Small intestine (tissue), 7 donors: ENCODE measurements around the gene FSIP1. TPM values are rescaled to one million over a fixed set of nuclear protein-coding genes. Genes with fewer than 3 reads are reported as not detected.

Experiments used
- DNase-seq, 2 donors: peaks; one replicate each; pipeline versions ENCODE4 v3.0.0 to v3.0.0-alpha.2; 2013
- FAIRE-seq: peaks from 2 replicates; lab custom pipeline; 2012; peaks lifted over from hg19 to GRCh38; lab: Jason Lieb, UNC
- H3K27ac ChIP-seq, 3 donors: one replicate each; pipeline ENCODE4 v1.5.1; 2013; ENCODE audit warnings: low read length in 2 of 3, mild to moderate bottlenecking in 2 of 3, control low read depth in 1 of 3, inconsistent platforms in 1 of 3, low read depth in 1 of 3, moderate library complexity in 1 of 3
- H3K27me3 ChIP-seq, 3 donors: one replicate each; pipeline ENCODE4 v1.6.1; 2013; ENCODE audit warnings: low read length in 3 of 3, inconsistent platforms in 1 of 3; ENCODE audit not compliant: control insufficient read depth in 3 of 3, insufficient read depth in 3 of 3
- H3K36me3 ChIP-seq, 3 donors: one replicate each; pipeline ENCODE4 v1.6.1; 2013; ENCODE audit warnings: low read length in 3 of 3, inconsistent platforms in 1 of 3, low read depth in 1 of 3, mild to moderate bottlenecking in 1 of 3, moderate library complexity in 1 of 3; ENCODE audit not compliant: control insufficient read depth in 3 of 3, insufficient read depth in 2 of 3
- H3K4me1 ChIP-seq, 3 donors: one replicate each; pipeline ENCODE4 v1.6.1; 2013; ENCODE audit warnings: low read length in 2 of 3, inconsistent platforms in 1 of 3, low read depth in 1 of 3, mild to moderate bottlenecking in 1 of 3, moderate library complexity in 1 of 3; ENCODE audit not compliant: control insufficient read depth in 3 of 3, insufficient read depth in 2 of 3
- H3K4me3 ChIP-seq, 3 donors: one replicate each; pipeline ENCODE4 v1.5.1; 2013; ENCODE audit warnings: low read length in 3 of 3, control low read depth in 1 of 3, inconsistent platforms in 1 of 3, low read depth in 1 of 3, mild to moderate bottlenecking in 1 of 3, moderate library complexity in 1 of 3
- H3K9me3 ChIP-seq, 2 donors: one replicate each; pipeline ENCODE4 v1.6.1; 2013; ENCODE audit warnings: low read depth in 1 of 2, low read length in 1 of 2; ENCODE audit not compliant: control insufficient read depth in 2 of 2, insufficient read depth in 1 of 2
- WGBS, 3 donors: extraction: QIAGEN DNeasy Blood & Tissue Kit; methylation state at CpG; one replicate each; pipeline ENCODE4 v1.1.7; 2013; 5-methylcytosine and 5-hydroxymethylcytosine counted together
- polyA plus RNA-seq, 4 donors: library from polyadenylated mRNA; stranded (reverse) in 3 of 4; unstranded in 1 of 4; fragments of 200-250 nt in 3 of 4; fragments of 120-200 nt in 1 of 4; gene quantifications; one replicate each; pipeline versions ENCODE4 v1.2.1 to v1.2.3, GENCODE V29; 2013
- donor health status: healthy with polysubstance abuse.
- donor health status: control.
- donor health status: control.
- donor health status: Bipolar disorder and iron deficiency.
- donor health status: healthy.

The FSIP1 gene
- polyA plus RNA-seq, 4 donors, result 0.12 to 0.72 TPM; not detected in 2

DNA sequence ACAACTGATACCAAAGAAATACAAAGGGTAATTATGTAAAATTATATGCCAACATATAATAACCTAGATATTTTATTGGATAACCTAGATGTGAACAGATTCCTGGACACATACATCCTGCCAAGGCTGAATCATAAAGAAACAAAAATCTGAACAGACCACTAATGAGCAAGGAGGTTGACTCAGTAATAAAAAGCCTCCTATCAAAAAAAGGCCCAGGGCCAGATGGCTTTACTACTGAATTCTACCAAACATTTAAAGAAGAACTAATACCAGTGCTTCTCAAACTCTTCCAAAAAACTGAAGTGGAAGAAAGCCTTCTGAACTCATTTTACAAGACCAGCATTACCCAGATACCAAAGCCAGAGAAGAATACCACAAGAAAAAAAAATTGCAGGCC is 169.4 kb downstream of the FSIP1 start:
- DNase-seq (no peak), FAIRE-seq (no peak)
- Histone ChIP-seq H3K9me3 (peaks cover 0 to 17% of the 10 kb centered on the region in 2 donors), H3K4me1 (no peaks in the 10 kb centered on the region), H3K27me3 (no peaks in the 10 kb centered on the region), H3K36me3 (no peaks in the 10 kb centered on the region), H3K4me3 (no peak overlapping the region), H3K27ac (no peak overlapping the region)

DNA sequence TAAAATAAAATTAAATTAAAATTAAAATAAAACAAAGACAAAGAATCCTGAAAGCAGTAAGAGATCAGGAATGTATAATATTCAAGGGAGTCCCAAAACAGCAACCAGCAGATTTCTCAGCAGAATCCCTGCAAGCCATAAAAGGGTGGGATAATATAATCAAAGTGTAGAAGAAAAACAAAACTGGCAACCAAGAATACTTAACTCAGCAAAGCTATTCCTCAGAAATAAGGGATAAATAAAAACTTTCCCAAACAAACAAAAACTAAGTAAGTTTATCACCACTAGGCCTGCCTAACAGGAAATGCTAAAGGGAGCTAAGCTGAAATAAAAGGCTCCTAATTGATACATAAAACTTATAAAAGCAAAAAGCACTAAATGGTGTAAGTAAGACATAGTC is 172.0 kb downstream of the FSIP1 start:
- no peak overlapping the region for H3K4me3 ChIP-seq
- H3K27ac ChIP-seq, result no peak overlapping the region
- DNase-seq (no peak), FAIRE-seq (no peak)
- H3K27me3 ChIP-seq, result no peaks in the 10 kb centered on the region
- H3K4me1 ChIP-seq, result no peaks in the 10 kb centered on the region
- H3K9me3 ChIP-seq, result peaks cover 0 to 17% of the 10 kb centered on the region in 2 donors
- no peaks in the 10 kb centered on the region for H3K36me3 ChIP-seq

DNA sequence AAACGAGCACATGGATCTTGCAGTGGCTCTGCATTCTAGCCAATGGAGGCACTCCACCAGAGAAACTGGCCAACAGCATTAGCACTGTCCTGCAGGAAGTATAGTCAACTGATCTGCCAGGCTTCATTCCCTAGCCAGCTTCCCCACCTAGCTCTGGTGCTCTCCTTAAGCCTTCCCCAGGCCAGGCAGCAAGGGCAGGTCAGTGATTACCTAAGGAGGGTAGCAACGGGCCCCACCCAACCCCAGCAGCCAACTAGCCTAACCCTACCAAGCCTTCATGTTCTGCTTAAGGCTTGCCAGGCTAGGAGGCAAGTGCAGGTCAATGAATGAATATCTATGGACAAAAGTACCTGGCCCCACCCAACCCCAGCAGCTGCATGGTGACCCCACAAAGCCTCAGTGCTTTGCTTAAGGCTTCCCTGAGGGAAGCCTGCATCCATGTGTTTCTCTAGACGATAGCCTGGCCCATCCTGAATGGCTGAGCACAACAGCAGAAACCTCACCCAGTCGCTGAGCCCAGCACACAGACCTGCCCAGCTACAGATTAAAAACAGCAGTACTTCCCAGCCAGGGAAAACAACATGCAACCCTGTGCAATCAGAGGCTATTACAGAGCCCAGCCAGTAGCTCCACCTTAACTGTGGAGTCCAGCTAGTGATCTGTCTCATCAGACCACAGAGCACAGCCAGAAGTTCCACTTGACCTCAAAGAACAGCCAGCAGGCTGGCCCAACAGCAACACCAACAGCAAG is 173.3 kb downstream of the FSIP1 start:
- 64 to 81% (median 65%) methylated on average over 4 of the region's 4 CpGs for WGBS, 3 donors
- Histone ChIP-seq H3K9me3 (peaks cover 0 to 17% of the 10 kb centered on the region in 2 donors), H3K36me3 (no peaks in the 10 kb centered on the region), H3K4me3 (no peak overlapping the region), H3K4me1 (no peaks in the 10 kb centered on the region), H3K27me3 (no peaks in the 10 kb centered on the region), H3K27ac (no peak overlapping the region)
- DNase-seq (no peak), FAIRE-seq (no peak)

DNA sequence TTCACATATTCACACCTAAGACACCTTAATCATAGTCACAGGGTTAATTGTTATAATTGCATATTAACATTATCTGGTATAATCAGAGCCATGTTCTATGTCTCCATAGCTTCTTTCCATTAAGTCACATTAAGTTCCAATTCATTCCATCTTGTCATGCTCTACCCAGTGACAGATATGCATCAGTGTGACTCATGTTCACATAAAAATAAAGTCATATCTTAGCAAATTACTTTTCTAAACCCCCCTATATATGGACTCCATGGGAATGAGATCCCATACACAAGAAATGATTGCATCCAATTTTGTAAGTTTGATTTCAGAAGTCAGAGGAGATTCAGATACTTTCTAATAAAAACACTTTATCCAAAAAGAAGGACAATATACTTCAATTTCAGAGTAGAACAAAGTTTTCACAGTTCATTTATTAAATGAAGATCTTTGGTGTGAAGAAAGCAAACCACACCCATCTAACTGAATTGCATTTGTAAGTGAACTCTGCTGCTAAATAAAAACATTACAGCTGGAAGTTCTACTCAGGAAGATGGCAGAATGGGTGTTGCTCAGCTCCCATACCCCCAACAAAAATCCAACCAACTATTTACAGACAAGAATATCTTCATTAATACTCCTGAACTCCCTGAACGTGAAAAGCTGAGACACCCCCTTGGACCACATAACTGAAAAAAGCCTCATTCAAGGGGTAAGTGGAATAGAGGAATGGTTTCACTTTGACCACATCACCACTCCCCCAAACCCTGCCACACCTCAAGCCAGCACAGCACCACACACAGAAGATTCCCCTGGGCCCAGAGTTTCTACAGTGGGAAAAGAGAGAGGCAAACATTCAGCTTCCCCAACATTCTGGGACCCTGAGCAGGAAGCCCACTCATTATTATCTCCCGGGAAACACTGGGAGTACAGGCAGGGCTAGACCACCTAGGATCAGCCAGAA is 174.2 kb downstream of the FSIP1 start:
- DNase-seq (no peak), FAIRE-seq (no peak)
- Histone ChIP-seq H3K9me3 (peaks cover 0 to 17% of the 10 kb centered on the region in 2 donors), H3K27me3 (no peaks in the 10 kb centered on the region), H3K4me1 (no peaks in the 10 kb centered on the region), H3K27ac (no peak overlapping the region), H3K36me3 (no peaks in the 10 kb centered on the region), H3K4me3 (no peak overlapping the region)
- 74 to 91% (median 81%) methylated on average over 2 of the region's 2 CpGs for WGBS, 3 donors

DNA sequence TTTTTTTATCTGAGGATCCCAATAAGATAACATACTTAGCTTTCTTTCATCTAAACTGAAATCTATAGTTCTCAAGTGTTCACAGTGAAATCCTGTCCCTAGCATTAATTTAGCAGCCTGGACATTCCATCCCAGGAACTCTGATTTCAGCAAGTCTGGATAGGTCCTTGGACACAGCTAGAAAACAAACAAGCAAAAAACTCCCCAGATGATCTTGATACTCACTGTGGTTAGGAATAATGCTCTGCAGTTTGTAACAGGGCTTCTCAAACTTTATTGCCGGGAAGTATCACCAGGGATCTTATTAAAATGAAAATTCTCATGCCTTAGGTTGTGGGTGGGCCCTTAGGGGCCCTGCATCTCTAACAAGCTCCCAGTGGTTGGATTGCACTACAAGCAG is 177.5 kb downstream of the FSIP1 start:
- WGBS, 3 donors, result 88 to 93% (median 92%) methylated on average over 1 of the region's 1 CpG
- DNase-seq (no peak), FAIRE-seq (no peak)
- peaks cover 0 to 10% of the 10 kb centered on the region in 2 donors for H3K9me3 ChIP-seq
- no peaks in the 10 kb centered on the region for H3K4me1 ChIP-seq
- H3K4me3 ChIP-seq, result no peak overlapping the region
- no peaks in the 10 kb centered on the region for H3K27me3 ChIP-seq
- H3K27ac ChIP-seq, result no peak overlapping the region
- no peaks in the 10 kb centered on the region for H3K36me3 ChIP-seq

DNA sequence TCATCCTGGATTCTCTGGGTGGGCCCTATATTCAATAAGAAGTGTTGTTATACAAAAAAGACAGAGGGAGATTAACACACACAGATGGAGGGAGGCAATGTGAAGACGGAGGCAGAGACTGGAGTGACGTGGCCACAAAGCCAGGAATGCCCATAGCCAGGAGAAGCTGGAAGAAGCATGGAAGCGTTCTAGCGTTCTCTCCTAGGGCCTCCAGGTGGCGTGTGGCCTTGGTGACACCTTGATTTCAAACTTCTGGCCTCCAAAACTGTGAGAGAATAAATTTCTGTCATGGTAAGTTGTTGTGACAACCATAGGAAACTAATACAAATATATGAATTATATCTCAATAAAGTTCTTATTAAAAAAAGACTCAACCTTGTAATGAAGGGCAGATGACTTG is 180.5 kb downstream of the FSIP1 start:
- DNase-seq, result no peak
- WGBS, 3 donors, result 81 to 87% (median 86%) methylated on average over 5 of the region's 5 CpGs
- Histone ChIP-seq H3K9me3 (no peaks in the 10 kb centered on the region), H3K27ac (no peak overlapping the region), H3K4me3 (no peak overlapping the region), H3K27me3 (no peaks in the 10 kb centered on the region), H3K4me1 (no peaks in the 10 kb centered on the region), H3K36me3 (no peaks in the 10 kb centered on the region)
- no peak for FAIRE-seq

DNA sequence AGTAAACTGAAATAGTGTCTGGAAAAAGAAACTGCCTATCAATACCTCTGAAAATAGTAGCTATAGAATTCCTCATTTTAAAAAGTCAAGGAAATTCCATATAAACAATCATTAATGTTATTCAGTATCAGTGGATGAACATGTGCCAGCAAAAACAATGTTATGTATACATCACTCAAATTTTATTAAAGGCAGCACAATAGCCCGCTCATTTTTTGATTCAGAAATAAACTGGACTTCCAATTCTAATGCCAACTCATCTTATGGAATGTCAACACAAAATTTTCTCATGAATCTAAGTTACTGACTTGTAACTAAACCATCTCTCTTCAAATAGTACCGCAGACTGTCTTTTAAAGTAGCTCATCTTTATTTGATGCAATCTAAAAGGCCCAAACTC is 182.8 kb downstream of the FSIP1 start:
- no peaks in the 10 kb centered on the region for H3K27me3 ChIP-seq
- H3K4me3 ChIP-seq, result no peak overlapping the region
- FAIRE-seq (no peak), DNase-seq (no peak)
- H3K27ac ChIP-seq, result no peak overlapping the region
- WGBS, 3 donors, result 81 to 92% (median 89%) methylated on average over 2 of the region's 2 CpGs
- H3K4me1 ChIP-seq, result no peaks in the 10 kb centered on the region
- peaks cover 0 to 4% (median 3%) of the 10 kb centered on the region in 3 donors for H3K36me3 ChIP-seq
- H3K9me3 ChIP-seq, result no peaks in the 10 kb centered on the region

DNA sequence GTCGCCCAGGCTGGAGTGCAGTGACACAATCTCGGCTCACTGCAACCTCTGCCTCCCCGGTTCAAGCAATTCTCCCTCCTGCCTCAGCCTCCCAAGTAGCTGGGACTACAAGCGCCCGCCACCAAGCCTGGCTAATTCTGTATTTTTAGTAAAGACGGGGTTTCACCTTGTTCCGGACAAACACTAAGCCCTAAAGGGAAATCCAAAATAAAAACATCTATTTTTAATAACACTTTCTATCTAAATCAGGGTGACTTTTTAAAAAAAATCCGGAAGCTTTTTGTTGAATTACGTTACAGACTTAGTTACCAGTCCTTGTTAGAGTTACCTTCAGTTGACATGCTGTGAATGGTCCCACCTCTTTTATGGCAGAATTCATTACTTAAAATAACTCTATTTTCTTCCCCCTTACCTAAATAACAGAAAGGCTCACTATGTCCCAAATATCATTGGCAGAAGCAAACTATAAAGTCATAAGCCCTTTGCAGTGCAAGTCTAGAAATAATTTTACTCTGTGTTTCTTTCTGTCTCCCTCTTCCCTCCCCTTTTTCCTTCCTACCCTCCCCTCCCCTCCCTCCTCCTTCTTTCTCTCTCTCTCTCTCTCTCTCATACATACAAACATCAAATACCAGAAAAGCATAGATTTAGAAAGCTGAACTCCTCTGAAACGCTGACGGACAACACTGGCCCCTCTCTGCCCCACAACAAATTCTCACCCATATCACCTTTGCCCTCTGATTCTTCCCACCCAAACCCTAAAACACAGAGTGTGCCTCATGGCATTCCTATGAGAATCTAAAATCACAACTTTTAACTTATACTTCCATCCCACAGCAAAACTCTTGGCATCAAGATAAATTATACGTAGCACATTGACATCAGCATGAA is 183.4 kb downstream of the FSIP1 start:
- WGBS, 3 donors, result 74 to 91% (median 80%) methylated on average over 12 of the region's 12 CpGs
- Histone ChIP-seq H3K27me3 (no peaks in the 10 kb centered on the region), H3K4me1 (no peaks in the 10 kb centered on the region), H3K36me3 (peaks cover 0 to 4% (median 4%) of the 10 kb centered on the region in 3 donors), H3K4me3 (no peak overlapping the region), H3K9me3 (no peaks in the 10 kb centered on the region), H3K27ac (no peak overlapping the region)
- DNase-seq, result no peak
- no peak for FAIRE-seq
